IMR-90 (cell line): Measurements from ENCODE around the gene EIF2B2. TPM values are rescaled to one million over a fixed set of nuclear protein-coding genes. Genes with fewer than 3 reads are reported as not detected.

ENCODE experiments used
- ATAC-seq: fragments of 200-7000 bp; cut with Tn5 transposase; 2 replicates; pipeline ENCODE4 v1.9.1; 2020; ENCODE audit warnings: low read depth, mild to moderate bottlenecking, moderate library complexity
- BruUV-seq: library from RNA; stranded (reverse); fragments of 400-500 nt; replicated peaks from 2 replicates; lab custom pipeline; 2021; lab: Mats Ljungman, UMichigan
- CTCF ChIA-PET: fragments of 300-600 bp; formaldehyde crosslinking; extraction: SDS; loops from one replicate; lab custom pipeline; 2021; ENCODE audit warnings: antibody characterized with exemption; lab: Yijun Ruan, JAX
- POLR2A ChIA-PET: fragments of 300-600 bp; sonication (Branson Sonifier 250); formaldehyde crosslinking; loops from one replicate; lab custom pipeline; 2022; ENCODE audit warnings: antibody characterized with exemption; ENCODE audit not compliant: unreplicated experiment; lab: Charles Lee
- DNase-seq: peaks from one replicate; pipeline ENCODE4 v3.0.0; 2013
- H2AFZ ChIP-seq: replicated peaks from 2 replicates; pipeline ENCODE3; 2013; ENCODE audit warnings: low read length, mild to moderate bottlenecking; ENCODE audit not compliant: poor library complexity
- H2AK5ac ChIP-seq: 2 replicates; pipeline ENCODE4 v1.6.1; 2013; ENCODE audit warnings: low read depth, low read length, inconsistent platforms
- H2AK9ac ChIP-seq: replicated peaks from 2 replicates; pipeline ENCODE3; 2013; ENCODE audit warnings: mild to moderate bottlenecking, low read depth, low read length, moderate library complexity; ENCODE audit not compliant: poor library complexity
- H2BK120ac ChIP-seq: 2 replicates; pipeline ENCODE4 v1.6.1; 2013; ENCODE audit warnings: low read depth, low read length, inconsistent platforms
- H2BK15ac ChIP-seq: 3 replicates; pipeline ENCODE4 v1.6.1; 2013; ENCODE audit warnings: low read depth, low read length, inconsistent platforms
- H2BK20ac ChIP-seq: 2 replicates; pipeline ENCODE4 v1.6.1; 2013; ENCODE audit warnings: low read depth, mild to moderate bottlenecking, inconsistent platforms, low read length, moderate library complexity
- H2BK5ac ChIP-seq: 2 replicates; pipeline ENCODE4 v1.6.1; 2013; ENCODE audit warnings: mild to moderate bottlenecking, low read depth, low read length, inconsistent platforms; ENCODE audit not compliant: poor library complexity, severe bottlenecking
- H3K14ac ChIP-seq: replicated peaks from 2 replicates; pipeline ENCODE4 v1.6.1; 2013; ENCODE audit warnings: low read depth, low read length, inconsistent platforms
- H3K18ac ChIP-seq: 2 replicates; pipeline ENCODE4 v1.6.1; 2013; ENCODE audit warnings: low read depth, low read length, control low read depth
- H3K23ac ChIP-seq: 2 replicates; pipeline ENCODE4 v1.6.1; 2013; ENCODE audit warnings: low read depth, low read length, inconsistent platforms
- H3K27ac ChIP-seq: 2 replicates; pipeline ENCODE4 v1.5.1; 2013; ENCODE audit warnings: mild to moderate bottlenecking, control low read depth, low read length; ENCODE audit not compliant: insufficient read depth
- H3K27me3 ChIP-seq: 2 replicates; pipeline ENCODE4 v1.6.1; 2013; ENCODE audit warnings: low read length; ENCODE audit not compliant: control insufficient read depth, insufficient read depth
- H3K36me3 ChIP-seq: 2 replicates; pipeline ENCODE4 v1.6.1; 2013; ENCODE audit warnings: low read length, mixed read lengths; ENCODE audit not compliant: control insufficient read depth, insufficient read depth
- H3K4ac ChIP-seq: 2 replicates; pipeline ENCODE4 v1.6.1; 2013; ENCODE audit warnings: low read depth, low read length, inconsistent platforms
- H3K4me1 ChIP-seq: 2 replicates; pipeline ENCODE4 v1.6.1; 2013; ENCODE audit warnings: low read length, mixed read lengths; ENCODE audit not compliant: control insufficient read depth, insufficient read depth
- H3K4me2 ChIP-seq: 2 replicates; pipeline ENCODE4 v1.6.1; 2013; ENCODE audit warnings: low read depth, mild to moderate bottlenecking, control low read depth, low read length, moderate library complexity
- H3K4me3 ChIP-seq: 2 replicates; pipeline ENCODE4 v1.5.1; 2013; ENCODE audit warnings: low read depth, mild to moderate bottlenecking, control low read depth, low read length, moderate library complexity; ENCODE audit not compliant: insufficient read depth
- H3K56ac ChIP-seq: 2 replicates; pipeline ENCODE4 v1.6.1; 2013; ENCODE audit warnings: low read length, inconsistent platforms; ENCODE audit not compliant: insufficient read depth; ENCODE audit errors: extremely low read depth
- H3K79me1 ChIP-seq, 2 experiments: 2 replicates each; pipeline ENCODE4 v1.6.1; 2013; ENCODE audit warnings: low read length in 2 of 2, inconsistent platforms in 1 of 2, low read depth in 1 of 2
- H3K9ac ChIP-seq: 2 replicates; pipeline ENCODE4 v1.6.1; 2013; ENCODE audit warnings: low read depth, low read length, control low read depth
- H3K9me1 ChIP-seq: 2 replicates; pipeline ENCODE4 v1.6.1; 2013; ENCODE audit warnings: low read length, inconsistent platforms; ENCODE audit not compliant: insufficient read depth
- H3K9me3 ChIP-seq: 2 replicates; pipeline ENCODE4 v1.6.1; 2013; ENCODE audit warnings: low read length; ENCODE audit not compliant: control insufficient read depth, insufficient read depth
- H4K20me1 ChIP-seq: 2 replicates; pipeline ENCODE4 v1.6.1; 2013; ENCODE audit warnings: low read length, inconsistent platforms; ENCODE audit not compliant: insufficient read depth
- H4K5ac ChIP-seq: 2 replicates; pipeline ENCODE4 v1.6.1; 2013; ENCODE audit warnings: mild to moderate bottlenecking, low read depth, low read length, control low read depth
- H4K8ac ChIP-seq, 2 experiments: 2 replicates each; pipeline ENCODE4 v1.6.1; 2013; ENCODE audit warnings: low read depth in 2 of 2, low read length in 2 of 2, control low read depth in 1 of 2, inconsistent platforms in 1 of 2
- H4K91ac ChIP-seq: 2 replicates; pipeline ENCODE4 v1.6.1; 2013; ENCODE audit warnings: low read depth, low read length, inconsistent platforms; ENCODE audit not compliant: insufficient read depth
- MAFK ChIP-seq: IDR thresholded peaks from 2 replicates; pipeline ENCODE4 v1.6.1; 2012; ENCODE audit warnings: low read depth, low read length, improper control_type of control experiment
- RCOR1 ChIP-seq: IDR thresholded peaks from 2 replicates; pipeline ENCODE4 v1.6.1; 2012; ENCODE audit warnings: mild to moderate bottlenecking, low read length, improper control_type of control experiment; ENCODE audit not compliant: insufficient replicate concordance
- WGBS, 2 experiments: methylation state at CpG; one replicate each; pipeline versions ENCODE4 v1.1.5 to v1.1.7; 2013; ENCODE audit warnings: missing lambda C conversion rate in 2 of 2; ENCODE audit not compliant: insufficient read length in 1 of 2; ENCODE audit errors: extremely low coverage in 2 of 2; 5-methylcytosine and 5-hydroxymethylcytosine counted together
- dilution Hi-C: fragments of 300-500 bp; cut with HindIII; formaldehyde crosslinking; loops from one replicate; pipeline ENCODE4 v1.14.3; 2018; ENCODE audit warnings: low sequenced_read_pairs; ENCODE audit not compliant: unreplicated experiment
- in situ Hi-C: fragments of 300-500 bp; cut with MboI; formaldehyde crosslinking; loops from 3 replicates; pipeline ENCODE4 v1.14.3; 2019; ENCODE audit warnings: low sequenced_read_pairs, inconsistent platforms, mixed read lengths
- intact Hi-C: fragments of 100-400 bp; cut with micrococcal nuclease; formaldehyde crosslinking; loops from 2 replicates; pipeline ENCODE4 v1.10.0; 2022
- polyA plus RNA-seq, 3 experiments: library from polyadenylated mRNA; depleted of rRNA; stranded (reverse); fragments of >200 nt; gene quantifications; 2 replicates each; pipeline ENCODE4 v1.2.3, GENCODE V29; 2012; ENCODE audit warnings: low replicate concordance in 1 of 3
- total RNA-seq: library from RNA; depleted of rRNA; stranded (reverse); fragments of >200 nt; gene quantifications from 2 replicates; pipeline ENCODE4 v1.2.3, GENCODE V29; 2012

Gene EIF2B2
- total and polyA plus RNA-seq, 2 of the 4 experiments (the other 2 are of a cell fraction): 63.6 to 70.1 TPM

- H2AK5ac ChIP-seq: no peak overlapping the region
- H3K79me1 ChIP-seq: no peaks in the 10 kb centered on the region
- ATAC-seq (no peak), DNase-seq (no peak)
- no peaks in the 10 kb centered on the region for H4K20me1 ChIP-seq
- no peaks in the 10 kb centered on the region for H3K27me3 ChIP-seq
- no peak overlapping the region for H3K27ac ChIP-seq
- no peak overlapping the region for H4K8ac ChIP-seq
- dilution Hi-C loops: no loop called here
- H3K56ac ChIP-seq: no peak overlapping the region
- H2BK20ac ChIP-seq: no peak overlapping the region
- ChIA-PET POLR2A (no interaction called here), CTCF (no interaction called here)
- H3K23ac ChIP-seq: no peak overlapping the region
- H3K4me1 ChIP-seq: peaks cover 10% of the 10 kb centered on the region
- no peaks in the 10 kb centered on the region for H3K9me3 ChIP-seq
- no peak overlapping the region for H3K18ac ChIP-seq
- in situ Hi-C loops: no loop called here
- H2BK5ac ChIP-seq: no peak overlapping the region
- peaks cover 12% of the 10 kb centered on the region; the same call in 1 of the 2 replicates for H3K9me1 ChIP-seq
- H3K4me3 ChIP-seq: no peak overlapping the region
- WGBS, 2 experiments: 90% methylated on average over 2 of the region's 6 CpGs; no CpG with 5 or more reads in 1 of the 2 experiments
- H2BK120ac ChIP-seq: no peak overlapping the region
- no peak overlapping the region for H2BK15ac ChIP-seq
- no peak overlapping the region for H4K91ac ChIP-seq
- no peak overlapping the region for H3K9ac ChIP-seq
- no TSS peak for BruUV-seq
- H3K36me3 ChIP-seq: no peaks in the 10 kb centered on the region
- no peak overlapping the region for H3K14ac ChIP-seq
- no peak overlapping the region for H3K4me2 ChIP-seq
- H4K5ac ChIP-seq: no peak overlapping the region
- H2AK9ac ChIP-seq: no peak overlapping the region
- no peak overlapping the region for H2AFZ ChIP-seq
- H3K4ac ChIP-seq: no peak overlapping the region
- intact Hi-C loops: no loop called here
- TF ChIP-seq RCOR1 (no peak), MAFK (no peak)
Observed at GRCh38 chr14:74985806-74986205, 16.9 kb upstream of the EIF2B2 start.
